22Rv1 (cell line): ENCODE measurements around the gene NCF2.

Source experiments
- ZFX ChIP-seq: fragments of 450-650 bp; IDR thresholded peaks from 2 replicates; pipeline ENCODE4 v1.6.1; 2017; ENCODE audit warnings: antibody characterized with exemption, borderline replicate concordance
- TF ChIP-seq, protein P1 (sequence below): fragments of 450-650 bp; IDR thresholded peaks from 2 replicates; pipeline ENCODE4 v1.5.1; 2017; ENCODE audit warnings: mild to moderate bottlenecking

DNA sequence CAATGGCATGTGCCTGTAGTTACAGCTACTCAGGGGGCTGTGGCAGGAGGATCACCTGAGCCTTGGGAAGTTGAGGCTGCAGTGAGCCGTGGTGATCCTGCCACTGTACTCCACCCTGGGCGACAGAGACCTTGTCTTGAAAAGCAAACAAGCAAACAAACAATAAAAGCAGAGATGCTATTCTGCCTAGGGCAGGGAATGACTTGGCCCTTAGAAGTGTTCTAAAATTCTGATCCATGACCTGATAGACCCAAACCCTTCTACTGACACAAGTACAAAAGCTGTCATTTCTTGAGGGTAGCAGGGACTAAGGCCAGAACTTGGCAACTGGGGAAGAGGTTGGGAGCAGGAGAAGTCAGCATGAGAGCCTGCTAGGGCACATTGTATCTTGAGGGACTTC lies 15.6 kb upstream of the NCF2 start:
- TF ChIP-seq, protein P1, sequence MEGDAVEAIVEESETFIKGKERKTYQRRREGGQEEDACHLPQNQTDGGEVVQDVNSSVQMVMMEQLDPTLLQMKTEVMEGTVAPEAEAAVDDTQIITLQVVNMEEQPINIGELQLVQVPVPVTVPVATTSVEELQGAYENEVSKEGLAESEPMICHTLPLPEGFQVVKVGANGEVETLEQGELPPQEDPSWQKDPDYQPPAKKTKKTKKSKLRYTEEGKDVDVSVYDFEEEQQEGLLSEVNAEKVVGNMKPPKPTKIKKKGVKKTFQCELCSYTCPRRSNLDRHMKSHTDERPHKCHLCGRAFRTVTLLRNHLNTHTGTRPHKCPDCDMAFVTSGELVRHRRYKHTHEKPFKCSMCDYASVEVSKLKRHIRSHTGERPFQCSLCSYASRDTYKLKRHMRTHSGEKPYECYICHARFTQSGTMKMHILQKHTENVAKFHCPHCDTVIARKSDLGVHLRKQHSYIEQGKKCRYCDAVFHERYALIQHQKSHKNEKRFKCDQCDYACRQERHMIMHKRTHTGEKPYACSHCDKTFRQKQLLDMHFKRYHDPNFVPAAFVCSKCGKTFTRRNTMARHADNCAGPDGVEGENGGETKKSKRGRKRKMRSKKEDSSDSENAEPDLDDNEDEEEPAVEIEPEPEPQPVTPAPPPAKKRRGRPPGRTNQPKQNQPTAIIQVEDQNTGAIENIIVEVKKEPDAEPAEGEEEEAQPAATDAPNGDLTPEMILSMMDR, result no peak
- no peak for TF ChIP-seq ZFX
